Subcutaneous adipose tissue (tissue), 4 donors: Measurements from ENCODE around the gene LONP2. TPM values are rescaled to one million over a fixed set of nuclear protein-coding genes. Genes with fewer than 3 reads are reported as not detected.

Experiments
- total RNA-seq, 4 donors: library from RNA; depleted of rRNA; stranded (reverse); fragments of >200 nt; gene quantifications; one replicate each; pipeline ENCODE4 v1.1.0, GENCODE V29; 2016
- TF ChIP-seq, protein P1 (sequence below): fragments of 450-650 bp; IDR thresholded peaks from one replicate; pipeline ENCODE4 v1.5.1; 2016; ENCODE audit warnings: low read depth, mild to moderate bottlenecking, control low read depth, antibody characterized with exemption, moderate library complexity

The LONP2 gene
- total RNA-seq = 10 to 100 TPM; 48.8 to 69.1 (median 55.1) TPM

- TF ChIP-seq, protein P1, sequence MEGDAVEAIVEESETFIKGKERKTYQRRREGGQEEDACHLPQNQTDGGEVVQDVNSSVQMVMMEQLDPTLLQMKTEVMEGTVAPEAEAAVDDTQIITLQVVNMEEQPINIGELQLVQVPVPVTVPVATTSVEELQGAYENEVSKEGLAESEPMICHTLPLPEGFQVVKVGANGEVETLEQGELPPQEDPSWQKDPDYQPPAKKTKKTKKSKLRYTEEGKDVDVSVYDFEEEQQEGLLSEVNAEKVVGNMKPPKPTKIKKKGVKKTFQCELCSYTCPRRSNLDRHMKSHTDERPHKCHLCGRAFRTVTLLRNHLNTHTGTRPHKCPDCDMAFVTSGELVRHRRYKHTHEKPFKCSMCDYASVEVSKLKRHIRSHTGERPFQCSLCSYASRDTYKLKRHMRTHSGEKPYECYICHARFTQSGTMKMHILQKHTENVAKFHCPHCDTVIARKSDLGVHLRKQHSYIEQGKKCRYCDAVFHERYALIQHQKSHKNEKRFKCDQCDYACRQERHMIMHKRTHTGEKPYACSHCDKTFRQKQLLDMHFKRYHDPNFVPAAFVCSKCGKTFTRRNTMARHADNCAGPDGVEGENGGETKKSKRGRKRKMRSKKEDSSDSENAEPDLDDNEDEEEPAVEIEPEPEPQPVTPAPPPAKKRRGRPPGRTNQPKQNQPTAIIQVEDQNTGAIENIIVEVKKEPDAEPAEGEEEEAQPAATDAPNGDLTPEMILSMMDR = no peak
Measured at GRCh38 chr16:48244080-48244862, at the start of gene LONP2. Gene LONP2 (plus strand): TSS chr16:48244300. CDS start chr16:48244389, 89 bp downstream.

DNA sequence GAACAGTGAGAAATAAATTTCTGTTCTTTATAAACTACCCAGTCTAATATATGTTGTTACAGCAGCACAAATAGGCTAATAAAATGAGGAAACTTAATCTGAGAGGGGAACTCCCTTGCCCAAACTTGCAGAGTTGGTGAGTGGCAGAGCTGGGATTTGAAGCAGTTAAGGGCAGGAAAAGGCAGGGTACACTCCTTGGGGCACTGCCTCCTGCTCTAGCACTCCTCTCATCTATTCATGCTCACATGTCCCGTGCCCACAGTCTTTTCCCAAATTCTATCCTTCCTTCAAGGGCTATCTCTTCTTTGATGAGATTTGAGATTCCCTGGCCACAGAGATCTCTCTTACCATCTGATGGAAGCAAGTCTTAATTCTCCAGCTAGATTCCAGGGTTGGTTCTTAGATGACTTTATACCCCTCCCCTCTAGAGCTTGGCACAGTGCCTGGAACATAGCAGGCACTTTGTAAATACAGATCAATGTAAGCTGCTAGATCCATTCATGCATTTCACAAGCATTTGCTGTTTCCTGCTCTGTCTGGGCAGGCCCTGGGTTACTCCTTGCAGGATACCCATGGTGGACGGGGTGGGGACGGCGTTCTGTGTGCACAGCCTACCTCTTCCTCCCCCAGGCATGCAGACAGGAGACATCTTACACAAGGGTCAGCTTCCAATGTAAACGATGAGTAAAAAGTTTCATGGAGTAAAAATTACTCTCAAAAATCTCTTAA, 49.1 kb upstream of the LONP2 start:
- TF ChIP-seq, protein P1 = no peak

DNA sequence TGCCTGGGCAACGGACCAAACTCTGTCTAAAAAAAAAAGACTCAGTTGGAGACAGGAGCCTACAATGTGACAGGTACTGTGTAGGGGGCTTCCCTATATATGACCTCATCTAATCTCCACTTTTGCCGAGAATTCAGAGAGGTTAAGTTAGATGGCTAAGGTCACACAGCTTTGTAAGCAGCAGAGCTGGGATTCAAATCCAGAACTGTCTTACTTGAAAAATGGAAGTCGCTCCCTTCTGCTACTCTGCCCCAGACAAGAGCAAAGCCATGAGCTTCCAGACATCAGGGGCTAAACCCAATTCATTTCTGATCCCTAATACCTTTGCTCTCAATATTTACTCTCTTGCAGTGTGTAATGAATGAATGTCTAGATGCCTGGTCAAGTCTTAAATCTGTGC, 46.8 kb upstream of the LONP2 start:
- TF ChIP-seq, protein P1 = no peak

GRCh38 chr16:48201515-48202201, 42.4 kb upstream of the LONP2 start:
- TF ChIP-seq, protein P1 = no peak

DNA sequence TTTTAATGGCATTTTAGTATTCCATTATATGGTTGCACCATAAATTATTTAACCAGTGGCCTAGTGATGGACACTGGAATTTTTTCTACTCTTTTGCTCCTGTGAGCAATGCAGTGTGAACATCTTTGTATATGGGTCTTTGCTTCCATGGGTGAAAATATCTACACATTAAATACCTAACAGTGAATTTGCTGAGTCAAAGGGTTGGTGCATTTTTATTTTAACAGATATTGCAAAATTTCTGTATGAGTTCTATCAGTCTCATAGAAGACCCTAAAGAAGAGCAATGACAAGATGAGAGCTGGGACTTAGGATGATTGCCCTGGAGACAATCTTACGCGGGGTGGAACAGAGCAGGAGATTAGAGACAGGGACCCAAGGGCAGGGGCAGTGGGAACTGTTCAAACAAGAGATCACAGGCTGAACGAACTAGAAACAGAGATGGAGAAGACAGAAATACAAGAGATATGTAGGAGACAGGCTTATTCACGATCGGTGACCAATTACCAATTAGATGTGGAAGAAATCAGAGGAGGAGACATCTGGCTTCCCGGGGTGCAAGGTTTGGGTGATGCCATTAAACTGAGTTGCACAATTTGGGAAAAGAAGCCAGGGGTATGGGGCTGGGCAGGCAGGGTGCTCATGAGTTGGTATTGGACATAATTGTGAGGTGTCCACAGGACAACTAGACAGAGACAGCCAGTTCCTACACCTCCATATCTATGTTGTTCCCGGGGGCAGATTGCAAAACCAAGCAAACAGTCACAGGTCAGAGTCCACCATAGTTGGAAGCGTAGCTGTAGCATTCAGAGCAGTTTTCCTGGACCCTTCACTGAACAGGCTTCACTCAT, 39.9 kb upstream of the LONP2 start:
- TF ChIP-seq, protein P1 = no peak

GRCh38 chr16:48204825-48205151, 39.3 kb upstream of the LONP2 start:
- TF ChIP-seq, protein P1 = no peak
